Measurements from ENCODE around the gene RPUSD4. TPM values are rescaled to one million over a fixed set of nuclear protein-coding genes. Genes with fewer than 3 reads are reported as not detected.

Gene RPUSD4
- polyA plus RNA-seq, 2 of the 4 experiments (the other 2 are of a cell fraction): 15.4 to 16.2 TPM

GRCh38 chr11:126202646-126203359 lies 8.6 kb downstream of the RPUSD4 start:
- no peak overlapping the region for H3K4me3 ChIP-seq

GRCh38 chr11:126198648-126199047 lies 12.8 kb downstream of the RPUSD4 start:
- H3K4me3 ChIP-seq: no peak overlapping the region
- no peak overlapping the region for H3K27ac ChIP-seq
- TF ChIP-seq JUN (IDR thresholded peaks at IDR 0.05) (no peak), TFCP2L1 (CRISPR knock-in tag; IDR thresholded peaks at IDR 0.05) (no peak), CBX2 (IDR thresholded peaks at IDR 0.05; ENCODE audit: borderline replicate concordance, low read depth) (no peak), SMC3 (IDR thresholded peaks at IDR 0.05) (no peak), RCOR1 (IDR thresholded peaks at IDR 0.05; ENCODE audit: low read depth, low read length) (no peak), CBX8 (IDR thresholded peaks at IDR 0.05) (no peak), HOXB5 (CRISPR knock-in tag; IDR thresholded peaks at IDR 0.05) (no peak), RNF2 (IDR thresholded peaks at IDR 0.05; ENCODE audit: borderline replicate concordance, low read depth) (no peak), RFX5 (IDR thresholded peaks at IDR 0.05) (no peak), MAX (IDR thresholded peaks at IDR 0.05) (no peak), SREBF2 (IDR thresholded peaks at IDR 0.05) (no peak), CEBPB (IDR thresholded peaks at IDR 0.05) (no peak)
- CTCF ChIA-PET: interaction anchor here (0.7 to 1.3 kb wide), 3 partner anchors 117 to 276 kb away, joined by 3 to 5 read pairs (median 3); no protein-coding TSS in a partner anchor
- WGBS (ENCODE audit: missing lambda C conversion rate): 91% methylated on average over 5 of the region's 5 CpGs
- no peak for FAIRE-seq
- POLR2A ChIA-PET: interaction anchor here (0.7 kb wide), 1 partner anchor 136 kb away, joined by 4 read pairs; the partner anchor contains the start of gene CDON
- H3K4me1 ChIP-seq: no peaks in the 10 kb centered on the region
- H3K9me3 ChIP-seq: no peaks in the 10 kb centered on the region
- no peak for ATAC-seq
- no peak overlapping the region for H3K4me2 ChIP-seq
- no peak for DNase-seq (ENCODE audit: low read depth in 1 of 2, low spot score in 1 of 2)

More at GRCh38 chr11:126202646-126203359, 8.6 kb downstream of the RPUSD4 start:
- TF ChIP-seq MAFK (IDR thresholded peaks at IDR 0.05; ENCODE audit: partially characterized antibody) (no peak), EHMT2 (IDR thresholded peaks at IDR 0.05; ENCODE audit: low read depth) (no peak)
- TF ChIP-seq, protein P1, sequence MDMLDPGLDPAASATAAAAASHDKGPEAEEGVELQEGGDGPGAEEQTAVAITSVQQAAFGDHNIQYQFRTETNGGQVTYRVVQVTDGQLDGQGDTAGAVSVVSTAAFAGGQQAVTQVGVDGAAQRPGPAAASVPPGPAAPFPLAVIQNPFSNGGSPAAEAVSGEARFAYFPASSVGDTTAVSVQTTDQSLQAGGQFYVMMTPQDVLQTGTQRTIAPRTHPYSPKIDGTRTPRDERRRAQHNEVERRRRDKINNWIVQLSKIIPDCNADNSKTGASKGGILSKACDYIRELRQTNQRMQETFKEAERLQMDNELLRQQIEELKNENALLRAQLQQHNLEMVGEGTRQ (IDR thresholded peaks at IDR 0.05): no peak
- POLR2A ChIA-PET: no interaction called here
- Histone ChIP-seq H3K9me3 (no peaks in the 10 kb centered on the region), H3K27ac (no peak overlapping the region), H3K4me2 (no peak overlapping the region), H3K4me1 (no peaks in the 10 kb centered on the region)
- WGBS (ENCODE audit: missing lambda C conversion rate): 81% methylated on average over 8 of the region's 8 CpGs
- DNase-seq (ENCODE audit: low read depth in 1 of 2, low spot score in 1 of 2): no peak
- CTCF ChIA-PET: interaction anchor here (0.9 to 1.6 kb wide), 5 partner anchors 10 to 281 kb away, joined by 3 to 10 read pairs (median 4); no protein-coding TSS in a partner anchor
- no peak for FAIRE-seq
- no peak; a peak in 1 of 6 replicates for ATAC-seq

DNA sequence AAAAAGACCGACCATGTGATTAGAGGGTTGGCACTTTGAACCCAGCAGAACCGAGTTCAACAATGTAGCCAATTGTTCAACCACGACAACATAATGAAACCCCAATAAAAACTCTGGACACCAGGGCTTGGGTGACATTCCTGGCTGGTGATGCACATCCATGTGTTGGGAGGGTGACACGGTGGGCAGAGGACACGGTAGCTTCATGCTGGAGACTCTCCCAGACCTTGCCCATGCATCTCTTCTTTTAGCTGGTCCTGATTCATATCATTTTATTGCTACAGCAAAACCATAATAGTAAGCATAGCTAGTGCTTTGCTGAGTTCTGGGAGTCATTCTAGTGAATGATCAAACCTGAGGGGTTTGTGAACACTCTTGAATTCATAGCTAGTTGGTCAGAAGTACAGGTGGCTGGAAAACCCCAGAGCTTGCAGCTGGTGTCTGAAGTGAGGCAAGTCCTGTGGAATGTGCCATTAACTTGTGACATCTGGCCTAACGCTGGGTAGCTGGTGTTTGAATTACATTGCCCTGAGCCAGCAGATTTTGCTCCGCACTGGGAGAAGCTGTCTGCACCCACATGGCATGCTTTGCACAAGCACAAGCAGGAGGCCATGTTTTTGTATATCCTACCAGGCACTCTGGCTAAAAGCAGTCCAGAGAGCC lies 14.0 kb downstream of the RPUSD4 start:
- CTCF ChIA-PET: interaction anchor here (1.5 kb wide), 1 partner anchor 275 kb away, joined by 5 read pairs; no protein-coding TSS in a partner anchor
- no peak for TF ChIP-seq HDAC2 (IDR thresholded peaks at IDR 0.05)
- TF ChIP-seq RARB (CRISPR knock-in tag; IDR thresholded peaks at IDR 0.05): no peak
- TF ChIP-seq CBX8 (IDR thresholded peaks at IDR 0.05): no peak
- TF ChIP-seq GATA3 (IDR thresholded peaks at IDR 0.05; ENCODE audit: borderline replicate concordance): no peak
- no peak for TF ChIP-seq HEYL (CRISPR knock-in tag; IDR thresholded peaks at IDR 0.05)
- TF ChIP-seq, protein P2, sequence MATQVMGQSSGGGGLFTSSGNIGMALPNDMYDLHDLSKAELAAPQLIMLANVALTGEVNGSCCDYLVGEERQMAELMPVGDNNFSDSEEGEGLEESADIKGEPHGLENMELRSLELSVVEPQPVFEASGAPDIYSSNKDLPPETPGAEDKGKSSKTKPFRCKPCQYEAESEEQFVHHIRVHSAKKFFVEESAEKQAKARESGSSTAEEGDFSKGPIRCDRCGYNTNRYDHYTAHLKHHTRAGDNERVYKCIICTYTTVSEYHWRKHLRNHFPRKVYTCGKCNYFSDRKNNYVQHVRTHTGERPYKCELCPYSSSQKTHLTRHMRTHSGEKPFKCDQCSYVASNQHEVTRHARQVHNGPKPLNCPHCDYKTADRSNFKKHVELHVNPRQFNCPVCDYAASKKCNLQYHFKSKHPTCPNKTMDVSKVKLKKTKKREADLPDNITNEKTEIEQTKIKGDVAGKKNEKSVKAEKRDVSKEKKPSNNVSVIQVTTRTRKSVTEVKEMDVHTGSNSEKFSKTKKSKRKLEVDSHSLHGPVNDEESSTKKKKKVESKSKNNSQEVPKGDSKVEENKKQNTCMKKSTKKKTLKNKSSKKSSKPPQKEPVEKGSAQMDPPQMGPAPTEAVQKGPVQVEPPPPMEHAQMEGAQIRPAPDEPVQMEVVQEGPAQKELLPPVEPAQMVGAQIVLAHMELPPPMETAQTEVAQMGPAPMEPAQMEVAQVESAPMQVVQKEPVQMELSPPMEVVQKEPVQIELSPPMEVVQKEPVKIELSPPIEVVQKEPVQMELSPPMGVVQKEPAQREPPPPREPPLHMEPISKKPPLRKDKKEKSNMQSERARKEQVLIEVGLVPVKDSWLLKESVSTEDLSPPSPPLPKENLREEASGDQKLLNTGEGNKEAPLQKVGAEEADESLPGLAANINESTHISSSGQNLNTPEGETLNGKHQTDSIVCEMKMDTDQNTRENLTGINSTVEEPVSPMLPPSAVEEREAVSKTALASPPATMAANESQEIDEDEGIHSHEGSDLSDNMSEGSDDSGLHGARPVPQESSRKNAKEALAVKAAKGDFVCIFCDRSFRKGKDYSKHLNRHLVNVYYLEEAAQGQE (IDR thresholded peaks at IDR 0.05): no peak
- TF ChIP-seq PHF8 (IDR thresholded peaks at IDR 0.05; ENCODE audit: borderline replicate concordance, low read depth): no peak
- TF ChIP-seq CHD2 (IDR thresholded peaks at IDR 0.05; ENCODE audit: low read length, partially characterized antibody): no peak
- Histone ChIP-seq H3K4me3 (no peak overlapping the region), H3K9me3 (no peaks in the 10 kb centered on the region), H3K4me1 (no peaks in the 10 kb centered on the region), H3K4me2 (no peak overlapping the region), H3K27ac (no peak overlapping the region)
- POLR2A ChIA-PET: no interaction called here
- FAIRE-seq: no peak
- WGBS (ENCODE audit: missing lambda C conversion rate): 92% methylated on average over 7 of the region's 7 CpGs
- no peak for DNase-seq (ENCODE audit: low read depth in 1 of 2, low spot score in 1 of 2)
- ATAC-seq: no peak

All from A549 (cell line).